ENCODE measurements around the gene UTP4. TPM values are rescaled to one million over a fixed set of nuclear protein-coding genes. Genes with fewer than 3 reads are reported as not detected.

UTP4 gene
- total RNA-seq (10 to 100 TPM in 8 of 9 donors, 1 to 10 TPM in 1; 8.8 to 51.2 (median 23.2) TPM), polyA plus RNA-seq (10 to 100 TPM; 16.2 to 50.8 (median 24.9) TPM)
- long read RNA-seq, donor 1, transcript UTP4-201 (17 exons, 2,322 nt) = major isoform, 5 of 8 reads
- long read RNA-seq, donor 1, partial matches to known transcripts = 0 of 8 reads
- long read RNA-seq, donor 1, other reads (novel, unspliced or antisense) = 0 of 8 reads
- long read RNA-seq, donor 2, partial matches to known transcripts = 0 of 6 reads
- long read RNA-seq, donor 2, other reads (novel, unspliced or antisense) = 0 of 6 reads
- long read RNA-seq, donor 3, partial matches to known transcripts = 0 of 1 reads
- long read RNA-seq, donor 3, other reads (novel, unspliced or antisense) = 0 of 1 reads
- long read RNA-seq, donor 4, transcript UTP4-201 (17 exons, 2,322 nt) = major isoform, 6 of 14 reads
- long read RNA-seq, donor 4, partial matches to known transcripts = 1 of 14 reads
- long read RNA-seq, donor 4, other reads (novel, unspliced or antisense) = 3 of 14 reads
- long read RNA-seq, donor 5, transcript UTP4-201 (17 exons, 2,322 nt) = major isoform, 23 of 34 reads
- long read RNA-seq, donor 5, partial matches to known transcripts = 6 of 34 reads
- long read RNA-seq, donor 5, other reads (novel, unspliced or antisense) = 1 of 34 reads
- long read RNA-seq, donor 6, transcript UTP4-201 (17 exons, 2,322 nt) = major isoform, 8 of 11 reads
- long read RNA-seq, donor 6, partial matches to known transcripts = 1 of 11 reads
- long read RNA-seq, donor 6, other reads (novel, unspliced or antisense) = 0 of 11 reads
- long read RNA-seq, donor 7, partial matches to known transcripts = 0 of 2 reads
- long read RNA-seq, donor 7, other reads (novel, unspliced or antisense) = 0 of 2 reads
- long read RNA-seq, donor 8, transcript UTP4-201 (17 exons, 2,322 nt) = major isoform, 8 of 8 reads
- long read RNA-seq, donor 8, partial matches to known transcripts = 0 of 8 reads
- long read RNA-seq, donor 8, other reads (novel, unspliced or antisense) = 0 of 8 reads
- long read RNA-seq, donor 9, transcript UTP4-201 (17 exons, 2,322 nt) = major isoform, 6 of 19 reads
- long read RNA-seq, donor 9, partial matches to known transcripts = 8 of 19 reads
- long read RNA-seq, donor 9, other reads (novel, unspliced or antisense) = 5 of 19 reads
- long read RNA-seq, donor 10, partial matches to known transcripts = 5 of 8 reads
- long read RNA-seq, donor 10, other reads (novel, unspliced or antisense) = 0 of 8 reads

DNA sequence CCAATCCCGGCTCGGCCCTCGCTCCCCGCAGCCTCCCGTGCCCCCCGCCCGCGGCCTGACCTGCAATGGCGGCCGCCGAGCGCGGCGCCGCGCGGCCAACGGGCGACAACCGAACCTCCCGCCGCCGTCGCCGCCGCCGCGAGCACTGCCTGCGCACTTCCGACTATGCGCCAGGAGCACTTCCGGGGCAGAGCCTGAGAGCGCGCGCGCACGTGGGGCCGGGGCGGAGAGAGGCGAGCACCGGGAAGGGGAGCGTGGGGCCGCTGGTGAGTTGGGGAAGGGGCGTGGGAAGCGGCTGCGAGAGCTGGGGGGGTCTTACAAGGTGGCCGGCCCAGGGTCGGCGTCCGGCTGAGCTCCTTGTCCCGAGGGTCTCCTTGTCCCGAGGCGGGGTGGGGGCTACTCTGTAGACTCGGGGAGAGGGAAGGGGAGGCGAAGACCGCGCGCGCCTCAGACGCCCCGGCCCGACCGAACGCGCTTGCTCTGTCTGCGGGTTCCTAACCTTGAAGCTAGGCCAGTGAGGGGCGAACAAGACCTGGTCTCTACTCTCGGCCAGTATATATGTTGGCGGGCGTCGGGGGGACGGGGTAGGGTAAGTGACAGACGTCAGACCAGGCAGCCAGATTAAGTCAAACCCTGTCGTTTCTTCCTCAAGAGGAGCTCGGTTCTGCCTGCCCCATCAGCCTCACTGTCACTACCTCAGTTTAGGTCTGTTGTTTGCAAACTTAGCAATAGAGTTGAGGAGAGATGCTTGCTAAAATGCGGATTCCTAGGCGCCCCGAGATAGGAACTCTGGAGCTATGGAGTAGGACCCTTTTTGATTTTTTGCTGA is at the start of gene UTP4, which contains the start of gene CHTF8:
Gene UTP4, plus strand, starts transcription at position 226 of the 829 bp plus-strand sequence. CDS start 811 bp downstream, outside the sequence.
Gene CHTF8, minus strand, starts transcription at position 165 of the 829 bp plus-strand sequence. CDS start 11,130 bp downstream, outside the sequence.
- peak; percentile 81 to 89 (median 85) for DNase-seq
- no peaks in the 10 kb centered on the region for H3K27me3 ChIP-seq
- WGBS, 4 donors = 0 to 4% (median 1%) methylated on average over 11 to 78 of the region's 78 CpGs
- H3K4me3 ChIP-seq = peak within 1 kb of the TSS; percentile 66 to 99 (median 97)
- H3K36me3 ChIP-seq (replicated peaks in 1 of 2) = peaks cover 0 to 15% of the 10 kb centered on the region in 2 donors
- TF ChIP-seq CTCF (IDR thresholded peaks at IDR 0.05) (peak in 1 of 6 experiments; percentile 9), POLR2A (IDR thresholded peaks at IDR 0.05) (peak; percentile 94)
- peaks cover 9 to 43% of the 10 kb centered on the region in 2 donors for H3K4me1 ChIP-seq (replicated peaks in 1 of 2)
- intact Hi-C loops (cut with DNase I) = no loop called here
- peak within 1 kb of the TSS; percentile 68 to 99 (median 80) for H3K27ac ChIP-seq
- no peaks in the 10 kb centered on the region for H3K9me3 ChIP-seq (replicated peaks in 1 of 3)

DNA sequence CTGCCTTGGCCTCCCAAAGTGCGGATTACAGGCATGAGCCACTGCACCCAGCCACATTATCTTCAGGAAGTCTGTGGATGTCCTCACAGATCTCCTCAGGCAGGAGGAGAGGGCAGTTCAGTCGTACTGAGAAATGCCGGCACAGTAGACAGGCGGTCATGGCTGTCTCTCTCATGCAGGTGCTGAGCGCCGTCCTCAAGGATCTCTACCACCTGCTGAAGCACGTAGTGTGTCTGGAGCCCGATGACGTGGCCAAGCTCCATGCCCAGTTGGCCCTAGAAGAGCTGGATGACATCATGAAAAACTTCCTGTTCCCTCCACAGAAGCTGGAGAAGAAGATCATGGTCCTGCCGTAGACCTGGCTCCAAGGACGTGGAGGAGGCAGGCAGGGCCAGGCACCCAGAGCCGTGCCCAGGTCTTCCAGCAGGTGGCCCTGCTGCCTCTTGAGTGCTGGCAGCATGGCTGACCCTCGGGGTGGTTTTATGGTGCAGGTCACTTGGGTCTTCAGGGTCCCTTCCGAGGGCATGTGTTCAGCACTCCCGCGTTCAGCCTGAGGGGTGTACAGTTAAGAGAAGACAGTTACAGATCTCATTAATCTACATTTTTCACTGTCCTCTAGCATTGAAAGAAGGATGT is 49.0 kb upstream of the UTP4 start:
- H3K4me3 ChIP-seq = no peak overlapping the region
- no peak overlapping the region for H3K27ac ChIP-seq
- intact Hi-C loops (cut with DNase I) = no loop called here
- no peaks in the 10 kb centered on the region for H3K9me3 ChIP-seq (replicated peaks in 1 of 3)
- H3K4me1 ChIP-seq (replicated peaks in 1 of 2) = peaks cover 0 to under 1% of the 10 kb centered on the region in 2 donors
- no peaks in the 10 kb centered on the region for H3K27me3 ChIP-seq
- no peaks in the 10 kb centered on the region for H3K36me3 ChIP-seq (replicated peaks in 1 of 2)
- 87 to 96% (median 95%) methylated on average over 11 to 16 of the region's 16 CpGs for WGBS, 4 donors
- DNase-seq = no peak
- TF ChIP-seq POLR2A (IDR thresholded peaks at IDR 0.05) = no peak
- no peak for TF ChIP-seq CTCF (IDR thresholded peaks at IDR 0.05)

DNA sequence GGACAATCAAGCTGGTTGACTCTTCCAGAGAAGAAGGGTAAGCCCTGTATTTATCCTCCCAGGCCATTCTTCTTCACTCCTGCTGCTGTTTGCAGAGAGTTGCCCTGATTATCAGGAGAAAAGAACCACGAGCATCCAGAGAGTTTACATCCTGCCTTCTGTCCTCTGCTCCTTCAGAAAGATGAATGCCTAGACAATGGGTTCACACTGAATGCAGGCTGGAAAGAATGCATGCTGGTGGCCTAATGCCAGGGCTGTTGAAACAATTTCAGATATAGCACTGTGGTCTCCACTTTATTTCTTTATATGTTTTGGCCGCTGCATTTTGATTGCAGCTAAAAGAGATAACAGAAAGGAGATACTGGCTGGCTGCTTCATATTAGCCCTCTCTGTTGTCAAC is 48.2 kb upstream of the UTP4 start:
- no peaks in the 10 kb centered on the region for H3K9me3 ChIP-seq (replicated peaks in 1 of 3)
- intact Hi-C loops (cut with DNase I) = no loop called here
- no peak for DNase-seq
- 62 to 83% (median 80%) methylated on average over 2 of the region's 2 CpGs for WGBS, 4 donors
- H3K4me3 ChIP-seq = no peak overlapping the region
- H3K27ac ChIP-seq = no peak overlapping the region
- peaks cover 0 to 9% of the 10 kb centered on the region in 2 donors for H3K4me1 ChIP-seq (replicated peaks in 1 of 2)
- TF ChIP-seq POLR2A (IDR thresholded peaks at IDR 0.05) (no peak), CTCF (IDR thresholded peaks at IDR 0.05) (no peak)
- no peaks in the 10 kb centered on the region for H3K36me3 ChIP-seq (replicated peaks in 1 of 2)
- H3K27me3 ChIP-seq = no peaks in the 10 kb centered on the region

All from adrenal gland (tissue), 19 donors.